Measurements from ENCODE around the gene ELF2.
"Not testable (repeated sequence)": the region's sequence is repeated elsewhere in the genome, so short reads cannot be mapped to it uniquely, and the experiment has no call there.

Gene ELF2

DNA sequence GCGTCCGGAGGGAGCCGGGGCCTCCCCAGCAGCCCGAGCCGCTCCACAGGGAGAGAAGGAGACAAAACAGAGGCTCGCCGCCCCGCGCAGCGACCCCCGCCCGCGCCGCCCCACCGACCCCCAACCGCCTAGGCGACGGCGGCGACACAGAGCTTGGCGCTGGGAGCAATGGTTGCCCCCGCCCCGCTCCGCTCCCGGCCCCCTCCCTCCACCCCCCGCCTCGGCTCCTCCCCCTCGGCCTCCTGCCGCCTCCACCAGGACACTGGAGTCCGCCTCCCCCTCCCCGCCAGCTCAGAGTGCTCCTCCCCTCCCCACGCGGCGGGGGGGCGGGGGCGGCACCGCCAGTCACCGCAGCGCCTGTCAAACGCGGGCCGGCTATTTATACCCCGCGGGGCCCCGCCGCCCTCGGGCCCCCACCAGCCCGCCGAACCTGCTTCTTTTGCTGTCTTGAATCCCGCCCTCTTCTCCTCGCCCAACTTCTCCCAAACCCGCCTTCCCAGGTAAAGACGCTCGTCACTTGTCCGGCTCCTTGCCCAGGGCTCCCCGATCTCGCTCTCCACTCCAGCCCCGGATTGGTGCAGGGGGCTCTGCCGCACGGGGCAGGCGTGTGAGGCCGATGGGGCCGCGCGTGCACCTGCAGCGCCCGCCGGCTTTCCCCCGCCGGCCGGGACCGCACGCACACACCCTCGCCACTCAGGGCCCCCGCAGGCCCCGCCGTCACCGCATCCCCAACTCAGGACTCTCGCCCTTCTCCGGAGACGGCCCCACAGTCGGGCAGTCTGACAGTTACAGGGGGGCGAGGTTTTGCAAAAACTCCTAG, at the start of gene ELF2:
TSS of gene ELF2 (minus strand) at position 170 of the 820 bp plus-strand sequence. CDS start 39,517 bp downstream, outside the sequence.
- DNase-seq (ENCODE audit: low read depth in 1 of 2, low spot score in 1 of 2): peak; percentile 64 to 97
- TF ChIP-seq JUND (IDR thresholded peaks at IDR 0.05; ENCODE audit: low read depth): no peak
- in situ Hi-C loops (cut with HindIII; ENCODE audit: low pct_unique_long_range_greater_than_20kb, low sequenced_read_pairs): no loop called here

- DNase-seq (ENCODE audit: low read depth in 1 of 2, low spot score in 1 of 2): no peak
- no peak for TF ChIP-seq JUND (IDR thresholded peaks at IDR 0.05; ENCODE audit: low read depth)
- in situ Hi-C loops (cut with HindIII; ENCODE audit: low pct_unique_long_range_greater_than_20kb, low sequenced_read_pairs): no loop called here
Measured at GRCh38 chr4:139223682-139224317, 46.8 kb upstream of the ELF2 start.

DNA sequence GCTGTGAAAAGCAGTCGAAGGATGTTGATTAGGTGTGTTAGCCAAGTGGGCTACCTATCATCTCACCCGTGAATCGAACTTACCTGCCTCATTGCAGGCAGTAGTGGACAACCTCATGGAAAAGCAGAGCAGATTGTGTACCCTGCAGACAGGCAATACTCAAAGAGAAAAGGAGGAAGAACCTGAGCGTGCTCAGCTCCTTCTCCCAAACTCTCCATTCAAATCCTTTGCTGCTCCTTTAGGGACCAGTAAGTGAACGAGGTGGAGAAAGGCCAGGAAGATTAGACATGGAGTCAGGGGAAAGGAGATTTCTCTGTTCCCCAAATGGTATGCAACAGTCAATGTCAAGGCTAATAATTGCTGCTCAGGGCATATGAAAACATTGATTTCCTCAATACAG, 45.2 kb upstream of the ELF2 start:
- TF ChIP-seq JUND (IDR thresholded peaks at IDR 0.05; ENCODE audit: low read depth): no peak
- DNase-seq (ENCODE audit: low read depth in 1 of 2, low spot score in 1 of 2): no peak
- in situ Hi-C loops (cut with HindIII; ENCODE audit: low pct_unique_long_range_greater_than_20kb, low sequenced_read_pairs): no loop called here

GRCh38 chr4:139221687-139222086, 44.7 kb upstream of the ELF2 start:
- DNase-seq (ENCODE audit: low read depth in 1 of 2, low spot score in 1 of 2): no peak
- no peak for TF ChIP-seq JUND (IDR thresholded peaks at IDR 0.05; ENCODE audit: low read depth)
- in situ Hi-C loops (cut with HindIII; ENCODE audit: low pct_unique_long_range_greater_than_20kb, low sequenced_read_pairs): no loop called here

GRCh38 chr4:139219450-139220055, 42.5 kb upstream of the ELF2 start:
- no peak for TF ChIP-seq JUND (IDR thresholded peaks at IDR 0.05; ENCODE audit: low read depth)
- in situ Hi-C loops (cut with HindIII; ENCODE audit: low pct_unique_long_range_greater_than_20kb, low sequenced_read_pairs): no loop called here
- DNase-seq (ENCODE audit: low read depth in 1 of 2, low spot score in 1 of 2): no peak

DNA sequence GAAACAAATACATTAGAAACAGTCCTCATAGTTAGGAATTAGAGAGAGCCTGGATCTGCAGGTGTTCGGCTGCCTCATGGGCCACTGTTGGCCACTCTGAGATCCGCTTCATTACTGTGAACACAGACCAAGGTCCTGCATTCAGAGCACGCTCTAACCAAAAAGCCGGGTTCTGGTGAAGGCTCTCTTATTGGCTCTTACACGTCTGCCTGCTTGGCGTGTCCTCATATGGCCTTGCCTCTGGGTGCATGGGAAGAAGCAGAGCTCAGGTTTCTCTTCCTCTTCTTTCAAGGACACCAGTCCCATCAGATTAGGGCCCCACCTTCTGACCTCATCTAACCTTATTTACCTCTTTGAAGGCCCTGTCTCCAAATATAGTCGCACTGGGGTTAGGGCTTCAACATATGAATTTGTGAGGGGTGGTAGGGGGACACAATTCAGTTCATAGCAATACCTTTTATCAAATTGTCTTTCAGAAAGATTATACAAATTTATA, 37.1 kb upstream of the ELF2 start:
- in situ Hi-C loops (cut with HindIII; ENCODE audit: low pct_unique_long_range_greater_than_20kb, low sequenced_read_pairs): no loop called here
- TF ChIP-seq JUND (IDR thresholded peaks at IDR 0.05; ENCODE audit: low read depth): no peak
- peak; percentile 5 to 81 for DNase-seq (ENCODE audit: low read depth in 1 of 2, low spot score in 1 of 2)

DNA sequence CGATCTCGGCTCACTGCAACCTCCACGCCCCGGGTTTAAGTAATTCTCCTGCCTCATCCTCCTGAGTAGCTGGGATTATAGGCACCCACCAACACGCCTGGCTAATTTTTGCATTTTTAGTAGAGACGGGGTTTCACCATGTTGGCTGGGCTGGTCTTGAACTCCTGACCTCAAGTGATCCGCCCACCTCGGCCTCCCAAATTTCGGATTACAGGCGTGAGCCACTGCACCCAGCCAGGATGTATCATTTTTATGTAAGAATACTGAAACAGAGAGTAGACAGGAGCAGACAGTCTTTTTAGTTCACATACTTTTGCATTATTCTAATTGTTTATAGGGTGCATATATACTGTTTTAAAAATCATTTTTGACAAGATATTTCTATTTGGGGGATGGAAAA, 36.6 kb upstream of the ELF2 start:
- DNase-seq (ENCODE audit: low read depth in 1 of 2, low spot score in 1 of 2); in situ Hi-C loops (cut with HindIII; ENCODE audit: low pct_unique_long_range_greater_than_20kb, low sequenced_read_pairs): not testable (repeated sequence)

- DNase-seq (ENCODE audit: low read depth in 1 of 2, low spot score in 1 of 2): no peak
- in situ Hi-C loops (cut with HindIII; ENCODE audit: low pct_unique_long_range_greater_than_20kb, low sequenced_read_pairs): no loop called here
- no peak for TF ChIP-seq JUND (IDR thresholded peaks at IDR 0.05; ENCODE audit: low read depth)
Measured at GRCh38 chr4:139212900-139213299, 35.9 kb upstream of the ELF2 start.

DNA sequence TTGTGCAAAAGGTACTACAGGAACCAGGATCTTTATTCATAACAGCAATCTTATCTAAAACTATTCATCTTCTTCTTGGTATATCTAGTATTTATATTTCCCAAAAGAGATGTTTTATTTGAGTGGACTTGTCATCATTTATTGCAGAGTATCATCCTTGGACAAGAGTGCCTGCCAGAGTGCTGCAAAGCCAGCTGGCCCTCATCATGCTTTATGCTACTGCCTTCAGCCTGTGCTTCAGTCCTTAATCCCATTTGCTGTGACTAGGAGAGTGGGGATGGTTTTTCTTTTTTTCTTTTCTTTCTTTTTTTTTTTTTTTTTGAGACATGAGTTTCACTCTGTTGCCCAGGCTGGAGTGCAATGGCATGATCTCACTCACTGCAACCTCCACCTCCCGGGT, 33.5 kb upstream of the ELF2 start:
- in situ Hi-C loops (cut with HindIII; ENCODE audit: low pct_unique_long_range_greater_than_20kb, low sequenced_read_pairs): no loop called here
- no peak for TF ChIP-seq JUND (IDR thresholded peaks at IDR 0.05; ENCODE audit: low read depth)
- no peak for DNase-seq (ENCODE audit: low read depth in 1 of 2, low spot score in 1 of 2)

DNA sequence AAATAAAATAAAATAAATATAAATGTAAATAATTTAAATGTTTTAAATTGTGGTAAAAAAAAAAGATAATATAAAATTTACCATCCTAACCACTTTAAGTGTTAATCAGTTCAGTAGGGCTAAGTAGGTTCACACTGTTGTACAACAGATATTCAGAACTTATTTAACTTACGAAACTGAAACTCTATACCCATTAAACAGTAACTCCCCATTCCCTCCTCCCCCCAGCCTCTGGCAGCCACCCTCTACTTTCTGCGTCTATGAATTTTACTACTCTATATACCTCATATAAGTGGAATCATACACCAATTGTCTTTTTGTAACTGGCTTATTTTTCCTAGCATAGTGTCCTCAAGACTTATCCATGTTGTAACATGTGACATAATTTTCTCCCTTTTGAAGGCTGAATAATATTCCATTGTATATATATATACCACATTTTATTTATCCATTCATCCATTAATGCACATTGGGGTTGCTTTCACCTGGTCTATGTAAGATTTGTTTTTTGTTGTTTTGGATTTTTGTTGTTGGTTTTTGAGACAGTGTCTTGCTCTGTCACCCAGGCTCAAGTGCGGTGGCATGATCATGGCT, 32.5 kb upstream of the ELF2 start:
- in situ Hi-C loops (cut with HindIII; ENCODE audit: low pct_unique_long_range_greater_than_20kb, low sequenced_read_pairs): no loop called here
- DNase-seq (ENCODE audit: low read depth in 1 of 2, low spot score in 1 of 2): no peak
- TF ChIP-seq JUND (IDR thresholded peaks at IDR 0.05; ENCODE audit: low read depth): no peak

GRCh38 chr4:139208404-139208945, 31.5 kb upstream of the ELF2 start:
- no peak for DNase-seq (ENCODE audit: low read depth in 1 of 2, low spot score in 1 of 2)
- in situ Hi-C loops (cut with HindIII; ENCODE audit: low pct_unique_long_range_greater_than_20kb, low sequenced_read_pairs): no loop called here
- TF ChIP-seq JUND (IDR thresholded peaks at IDR 0.05; ENCODE audit: low read depth): no peak

DNA sequence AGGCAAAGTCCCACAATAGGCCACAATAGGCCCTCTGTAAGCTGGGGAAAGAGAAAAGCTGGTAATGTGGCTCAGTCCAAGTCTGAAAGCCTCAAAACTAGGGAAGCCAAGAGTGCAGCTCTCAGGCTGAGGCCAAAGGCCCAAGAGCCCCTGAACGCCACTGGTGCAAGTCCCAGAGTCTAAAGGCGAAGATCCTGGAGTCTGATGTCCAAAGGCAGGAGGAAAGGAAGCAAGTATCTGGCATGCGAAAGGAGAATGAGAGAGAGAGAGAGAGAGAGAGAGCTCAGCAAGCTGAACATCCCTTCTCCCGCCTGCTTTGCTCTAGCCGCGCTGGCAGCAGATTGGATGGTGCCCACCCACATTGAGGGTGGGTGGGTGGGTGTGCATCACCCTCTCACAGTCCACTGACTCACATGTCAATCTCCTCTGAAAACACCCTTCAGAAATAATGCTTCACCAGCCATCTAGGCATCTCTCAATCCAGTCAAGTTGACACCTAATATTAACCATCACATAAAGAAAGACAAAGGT, 30.9 kb upstream of the ELF2 start:
- in situ Hi-C loops (cut with HindIII; ENCODE audit: low pct_unique_long_range_greater_than_20kb, low sequenced_read_pairs): no loop called here
- no peak for DNase-seq (ENCODE audit: low read depth in 1 of 2, low spot score in 1 of 2)
- TF ChIP-seq JUND (IDR thresholded peaks at IDR 0.05; ENCODE audit: low read depth): no peak
